ENCODE data around the gene TNS3. TPM values are rescaled to one million over a fixed set of nuclear protein-coding genes. Genes with fewer than 3 reads are reported as not detected.
A peak's percentile ranks its signal among the peaks of the same experiment; 100 is the strongest.

The TNS3 gene
- total and polyA plus RNA-seq, 7 donors = 17.4 to 43.8 (median 28.8) TPM

- Histone ChIP-seq H3K36me3 (peaks cover 3 to 39% (median 11%) of the 10 kb centered on the region in 4 donors), H3K27me3 (no peaks in the 10 kb centered on the region), H3K4me3 (no peak overlapping the region), H3K27ac (peak overlapping the region in 1 of 4 donors; percentile 37), H3K9me3 (no peaks in the 10 kb centered on the region), H3K4me1 (peaks cover 0 to 6% (median 3%) of the 10 kb centered on the region in 4 donors)
- peak; percentile 48 for DNase-seq
- TF ChIP-seq POLR2AphosphoS5 (IDR thresholded peaks at IDR 0.05) (no peak), POLR2A (IDR thresholded peaks at IDR 0.05) (no peak), CTCF (IDR thresholded peaks at IDR 0.05) (no peak), EP300 (IDR thresholded peaks at IDR 0.05) (no peak)
- intact Hi-C loops (cut with DNase I) = no loop called here
- 90 to 92% methylated on average over 27 of the region's 27 CpGs for WGBS, 2 donors
These were observed 276.9 kb downstream of the TNS3 start for GRCh38 chr7:47304727-47305719.

- intact Hi-C loops (cut with DNase I) = no loop called here
- no peaks in the 10 kb centered on the region for H3K27me3 ChIP-seq
- TF ChIP-seq POLR2AphosphoS5 (IDR thresholded peaks at IDR 0.05) (no peak), POLR2A (IDR thresholded peaks at IDR 0.05) (no peak), CTCF (IDR thresholded peaks at IDR 0.05) (no peak), EP300 (IDR thresholded peaks at IDR 0.05) (no peak)
- H3K4me1 ChIP-seq = no peaks in the 10 kb centered on the region
- H3K9me3 ChIP-seq = no peaks in the 10 kb centered on the region
- DNase-seq = peak; percentile 57
- WGBS, 2 donors = 93% methylated on average over 22 of the region's 22 CpGs
- peaks cover 7 to 49% (median 12%) of the 10 kb centered on the region in 4 donors for H3K36me3 ChIP-seq
- H3K4me3 ChIP-seq = no peak overlapping the region
- H3K27ac ChIP-seq = peak overlapping the region; percentile 27 to 52 (median 41)
These were observed 278.0 kb downstream of the TNS3 start for GRCh38 chr7:47303695-47304453.

GRCh38 chr7:47303014-47303694 is 278.8 kb downstream of the TNS3 start:
- 93% methylated on average over 30 of the region's 30 CpGs for WGBS, 2 donors
- intact Hi-C loops (cut with DNase I) = no loop called here
- H3K27me3 ChIP-seq = no peaks in the 10 kb centered on the region
- H3K4me1 ChIP-seq = no peaks in the 10 kb centered on the region
- H3K9me3 ChIP-seq = no peaks in the 10 kb centered on the region
- peak overlapping the region; percentile 27 to 52 (median 41) for H3K27ac ChIP-seq
- peaks cover 7 to 51% (median 12%) of the 10 kb centered on the region in 4 donors for H3K36me3 ChIP-seq
- no peak overlapping the region for H3K4me3 ChIP-seq
- no peak for TF ChIP-seq EP300 (IDR thresholded peaks at IDR 0.05)
- no peak for TF ChIP-seq CTCF (IDR thresholded peaks at IDR 0.05)
- no peak for TF ChIP-seq POLR2AphosphoS5 (IDR thresholded peaks at IDR 0.05)
- peak; percentile 62 for DNase-seq

GRCh38 chr7:47302560-47302959 is 279.4 kb downstream of the TNS3 start:
- DNase-seq = no peak
- no peaks in the 10 kb centered on the region for H3K27me3 ChIP-seq
- peak overlapping the region; percentile 27 to 52 (median 41) for H3K27ac ChIP-seq
- H3K9me3 ChIP-seq = no peaks in the 10 kb centered on the region
- H3K4me3 ChIP-seq = no peak overlapping the region
- TF ChIP-seq CTCF (IDR thresholded peaks at IDR 0.05) (no peak), POLR2AphosphoS5 (IDR thresholded peaks at IDR 0.05) (no peak), POLR2A (IDR thresholded peaks at IDR 0.05) (no peak), EP300 (IDR thresholded peaks at IDR 0.05) (no peak)
- no peaks in the 10 kb centered on the region for H3K4me1 ChIP-seq
- intact Hi-C loops (cut with DNase I) = no loop called here
- 73 to 77% methylated on average over 3 of the region's 3 CpGs for WGBS, 2 donors
- H3K36me3 ChIP-seq = peaks cover 7 to 51% (median 12%) of the 10 kb centered on the region in 4 donors
